Peyer's patch (tissue), 4 donors: Measurements from ENCODE around the gene BICRA. TPM values are rescaled to one million over a fixed set of nuclear protein-coding genes. Genes with fewer than 3 reads are reported as not detected.
A peak's percentile ranks its signal among the peaks of the same experiment; 100 is the strongest.

Source experiments
- DNase-seq, 3 donors: peaks; one replicate each; pipeline ENCODE4 v3.0.0-alpha.2; 2017 to 2019
- H3K27ac ChIP-seq, 4 donors: fragments of 200-600 bp; sonication (generic); one replicate each; pipeline ENCODE4 v1.5.1; 2016 to 2019
- H3K27me3 ChIP-seq, 2 donors: fragments of 200-600 bp; sonication (generic); one replicate each; pipeline ENCODE4 v1.5.1; 2019
- H3K36me3 ChIP-seq, 3 donors: fragments of 200-600 bp; sonication (generic); one replicate each; pipeline ENCODE4 v1.5.1; 2016 to 2019
- H3K4me1 ChIP-seq, 4 donors: fragments of 200-600 bp; sonication (generic); one replicate each; pipeline ENCODE4 v1.5.1; 2016 to 2019
- H3K4me3 ChIP-seq, 4 donors: fragments of 200-600 bp; sonication (generic); 1 replicate in 3 of 4; 2 replicates in 1 of 4; pipeline ENCODE4 v1.5.1; 2016 to 2019; ENCODE audit warnings: mild to moderate bottlenecking in 1 of 4
- H3K9me3 ChIP-seq, 4 donors: fragments of 200-600 bp; sonication (generic); one replicate each; pipeline ENCODE4 v1.5.1; 2016 to 2019; ENCODE audit warnings: mild to moderate bottlenecking in 1 of 4
- CTCF ChIP-seq, 6 experiments: fragments of 450-650 bp in 4 of 6; fragments of 200-600 bp in 2 of 6; sonication (generic) in 1 of 6; IDR thresholded peaks; one replicate each; pipeline ENCODE4 v1.5.1; 2017 to 2019; ENCODE audit warnings: antibody characterized with exemption in 6 of 6, mild to moderate bottlenecking in 3 of 6, moderate library complexity in 1 of 6
- POLR2A ChIP-seq, 2 donors: fragments of 450-650 bp; IDR thresholded peaks; one replicate each; pipeline ENCODE4 v1.5.1; 2017; ENCODE audit warnings: antibody characterized with exemption in 2 of 2, mild to moderate bottlenecking in 2 of 2, moderate library complexity in 2 of 2
- total RNA-seq, 4 donors: library from RNA; depleted of rRNA; stranded (reverse); fragments of >200 nt; gene quantifications; one replicate each; pipeline ENCODE4 v1.1.0, GENCODE V29; 2016

Gene BICRA
- total RNA-seq, 4 donors from 2014 or later: 8.2 to 14.9 (median 13.3) TPM

DNA sequence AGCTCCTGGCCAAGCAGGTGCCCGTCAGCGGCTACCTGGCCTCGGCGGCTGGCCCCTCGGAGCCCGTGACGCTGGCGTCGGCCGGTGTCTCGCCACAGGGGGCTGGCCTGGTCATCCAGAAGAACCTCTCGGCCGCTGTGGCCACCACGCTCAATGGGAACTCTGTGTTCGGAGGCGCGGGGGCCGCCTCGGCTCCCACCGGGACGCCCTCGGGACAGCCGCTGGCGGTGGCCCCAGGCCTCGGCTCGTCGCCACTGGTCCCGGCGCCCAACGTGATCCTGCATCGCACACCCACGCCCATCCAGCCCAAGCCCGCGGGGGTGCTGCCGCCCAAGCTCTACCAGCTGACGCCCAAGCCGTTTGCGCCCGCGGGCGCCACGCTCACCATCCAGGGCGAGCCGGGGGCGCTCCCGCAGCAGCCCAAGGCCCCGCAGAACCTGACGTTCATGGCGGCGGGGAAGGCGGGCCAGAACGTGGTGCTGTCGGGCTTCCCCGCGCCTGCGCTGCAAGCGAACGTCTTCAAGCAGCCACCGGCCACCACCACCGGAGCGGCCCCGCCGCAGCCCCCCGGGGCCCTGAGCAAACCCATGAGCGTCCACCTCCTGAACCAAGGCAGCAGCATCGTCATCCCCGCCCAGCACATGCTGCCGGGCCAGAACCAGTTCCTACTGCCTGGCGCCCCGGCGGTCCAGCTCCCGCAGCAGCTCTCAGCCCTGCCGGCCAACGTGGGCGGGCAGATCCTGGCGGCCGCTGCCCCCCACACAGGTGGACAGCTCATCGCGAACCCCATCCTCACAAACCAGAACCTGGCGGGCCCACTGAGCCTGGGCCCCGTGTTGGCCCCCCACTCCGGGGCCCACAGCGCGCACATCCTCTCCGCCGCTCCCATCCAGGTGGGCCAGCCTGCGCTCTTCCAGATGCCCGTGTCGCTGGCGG, 71.3 kb downstream of the BICRA start:
- no peaks in the 10 kb centered on the region for H3K4me1 ChIP-seq
- H3K36me3 ChIP-seq: peaks cover 0 to 53% (median 0%) of the 10 kb centered on the region in 3 donors

DNA sequence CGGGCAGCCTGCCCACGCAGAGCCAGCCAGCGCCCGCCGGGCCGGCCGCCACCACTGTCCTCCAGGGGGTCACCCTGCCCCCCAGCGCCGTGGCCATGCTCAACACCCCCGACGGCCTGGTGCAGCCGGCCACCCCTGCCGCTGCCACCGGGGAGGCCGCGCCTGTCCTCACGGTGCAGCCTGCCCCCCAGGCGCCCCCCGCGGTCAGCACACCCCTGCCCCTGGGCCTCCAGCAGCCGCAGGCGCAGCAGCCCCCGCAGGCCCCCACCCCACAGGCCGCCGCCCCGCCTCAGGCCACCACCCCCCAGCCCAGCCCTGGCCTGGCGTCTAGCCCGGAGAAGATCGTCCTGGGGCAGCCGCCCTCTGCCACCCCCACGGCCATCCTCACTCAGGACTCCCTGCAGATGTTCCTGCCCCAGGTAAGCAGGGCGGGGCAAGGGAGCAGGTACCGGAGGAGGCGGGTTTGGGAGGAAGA, 72.0 kb downstream of the BICRA start:
- no peak for DNase-seq
- Histone ChIP-seq H3K9me3 (no peaks in the 10 kb centered on the region), H3K4me3 (no peak overlapping the region), H3K4me1 (no peaks in the 10 kb centered on the region), H3K27me3 (no peaks in the 10 kb centered on the region), H3K36me3 (peaks cover 0 to 48% (median 0%) of the 10 kb centered on the region in 3 donors), H3K27ac (no peak overlapping the region)
- TF ChIP-seq POLR2A (IDR thresholded peaks at IDR 0.05) (no peak), CTCF (IDR thresholded peaks at IDR 0.05) (no peak)

More for the DNA sequence above, 71.3 kb downstream of the BICRA start:
- DNase-seq: peak in 1 of 3 donors; percentile 44
- Histone ChIP-seq H3K9me3 (no peaks in the 10 kb centered on the region), H3K4me3 (no peak overlapping the region), H3K27me3 (no peaks in the 10 kb centered on the region), H3K27ac (no peak overlapping the region)
- TF ChIP-seq CTCF (IDR thresholded peaks at IDR 0.05): no peak
- TF ChIP-seq POLR2A (IDR thresholded peaks at IDR 0.05): no peak

- Histone ChIP-seq H3K27me3 (no peaks in the 10 kb centered on the region), H3K4me1 (no peaks in the 10 kb centered on the region), H3K27ac (no peak overlapping the region), H3K36me3 (peaks cover 0 to 43% (median 0%) of the 10 kb centered on the region in 3 donors), H3K9me3 (no peaks in the 10 kb centered on the region), H3K4me3 (no peak overlapping the region)
- DNase-seq: no peak
- TF ChIP-seq POLR2A (IDR thresholded peaks at IDR 0.05) (no peak), CTCF (IDR thresholded peaks at IDR 0.05) (no peak)
Measured at GRCh38 chr19:47681388-47681787, 72.5 kb downstream of the BICRA start.

- no peaks in the 10 kb centered on the region for H3K9me3 ChIP-seq
- H3K4me3 ChIP-seq: no peak overlapping the region
- no peak overlapping the region for H3K27ac ChIP-seq
- no peaks in the 10 kb centered on the region for H3K27me3 ChIP-seq
- H3K4me1 ChIP-seq: no peaks in the 10 kb centered on the region
- peak in 1 of 3 donors; percentile 37 for DNase-seq
- TF ChIP-seq POLR2A (IDR thresholded peaks at IDR 0.05) (no peak), CTCF (IDR thresholded peaks at IDR 0.05) (no peak)
- peaks cover 0 to 40% (median 0%) of the 10 kb centered on the region in 3 donors for H3K36me3 ChIP-seq
Measured at GRCh38 chr19:47681936-47682335, 73.0 kb downstream of the BICRA start.

- H3K36me3 ChIP-seq: peaks cover 0 to 36% (median 0%) of the 10 kb centered on the region in 3 donors
- no peak for DNase-seq
- no peak overlapping the region for H3K4me3 ChIP-seq
- TF ChIP-seq POLR2A (IDR thresholded peaks at IDR 0.05) (no peak), CTCF (IDR thresholded peaks at IDR 0.05) (no peak)
- no peak overlapping the region for H3K27ac ChIP-seq
- H3K27me3 ChIP-seq: no peaks in the 10 kb centered on the region
- H3K4me1 ChIP-seq: no peaks in the 10 kb centered on the region
- H3K9me3 ChIP-seq: no peaks in the 10 kb centered on the region
Measured at GRCh38 chr19:47682939-47683338, 74.0 kb downstream of the BICRA start.
